ENCODE results near the gene GAPDHS.

GAPDHS gene

GRCh38 chr19:35511337-35511736 is 21.9 kb upstream of the GAPDHS start:
- no peak for DNase-seq

GRCh38 chr19:35512831-35513627 is 20.2 kb upstream of the GAPDHS start:
- DNase-seq, result no peak

DNA sequence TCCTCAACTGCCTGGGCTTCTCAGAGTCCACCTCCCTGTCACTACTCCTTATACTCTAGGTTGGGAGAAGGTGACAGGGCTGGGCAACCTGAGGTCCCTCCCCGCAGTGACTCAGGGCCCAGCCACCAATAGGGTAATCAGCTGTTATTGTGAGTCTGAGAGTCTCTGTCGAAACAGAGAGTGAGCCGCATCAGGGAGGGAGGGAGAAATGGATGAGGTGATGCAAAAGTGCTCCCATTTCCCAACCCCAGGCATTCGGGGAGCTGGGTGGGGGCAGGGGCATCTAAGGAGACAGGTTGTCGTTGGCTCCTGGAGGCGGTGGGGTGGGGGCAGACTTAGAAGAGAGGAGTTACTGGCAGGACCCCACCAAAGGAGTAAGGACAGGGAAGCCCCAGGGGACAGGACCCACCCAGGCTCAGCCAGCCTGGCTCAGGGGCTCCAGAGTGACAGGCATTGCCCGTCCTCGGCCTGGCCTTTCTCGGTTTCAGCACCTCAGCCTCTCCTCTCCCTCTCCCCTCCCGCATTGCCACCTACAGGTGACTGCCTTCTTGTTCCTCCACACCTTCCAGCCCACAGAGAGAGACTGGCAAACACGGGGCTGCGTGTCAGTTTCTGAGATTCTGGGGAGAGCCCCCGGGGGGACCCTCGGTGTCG is 19.5 kb upstream of the GAPDHS start, which contains the start of gene DMKN:
Gene DMKN (minus strand): TSS at position 22 of the 654 bp plus-strand sequence. CDS start 174 bp downstream, outside the sequence.
- no peak for DNase-seq

- no peak for DNase-seq
Observed at GRCh38 chr19:35514282-35514809, 18.9 kb upstream of the GAPDHS start.

DNA sequence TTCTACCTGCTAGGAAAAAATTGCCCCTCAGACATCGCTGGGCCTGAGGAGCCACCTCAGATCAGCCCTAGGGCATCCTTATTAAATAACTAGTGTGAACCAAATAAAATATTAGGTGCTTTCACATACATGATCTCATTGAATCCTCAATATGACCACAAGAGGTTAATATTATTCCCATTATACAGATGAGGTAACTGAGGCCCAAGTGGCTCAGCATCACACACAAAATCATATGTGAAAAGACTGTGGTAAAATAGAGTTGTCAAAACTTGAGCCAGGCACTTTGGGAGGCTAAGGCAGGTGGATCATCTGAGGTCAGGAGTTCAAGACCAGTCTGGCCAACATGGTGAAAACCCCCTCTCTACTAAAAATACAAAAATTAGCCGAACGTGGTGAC is 16.9 kb upstream of the GAPDHS start:
- DNase-seq, result no peak

DNA sequence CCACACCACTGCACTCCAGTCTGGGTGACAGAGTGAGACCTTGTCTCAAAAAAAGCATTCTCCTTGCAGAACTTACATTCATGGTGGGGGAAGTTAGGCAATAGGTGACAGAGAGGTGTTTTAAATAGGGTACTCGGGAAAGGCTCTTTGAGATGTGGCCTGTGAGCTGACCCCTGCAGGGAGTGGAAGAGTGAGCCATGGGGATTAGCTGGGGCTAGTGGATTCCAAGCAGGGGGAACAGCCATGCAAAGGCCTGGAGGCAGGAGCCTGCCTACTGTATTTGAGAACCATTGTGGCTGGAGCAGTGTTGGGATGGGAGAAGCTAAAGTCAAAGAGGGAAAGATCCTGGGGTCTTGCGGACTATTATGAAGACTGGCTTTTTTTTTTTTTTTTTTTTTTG is 15.9 kb upstream of the GAPDHS start:
- DNase-seq, result no peak

- DNase-seq, result no peak
Observed at GRCh38 chr19:35518313-35518712, 14.9 kb upstream of the GAPDHS start.

- DNase-seq, result no peak
Observed at GRCh38 chr19:35519291-35519690, 14.0 kb upstream of the GAPDHS start.

DNA sequence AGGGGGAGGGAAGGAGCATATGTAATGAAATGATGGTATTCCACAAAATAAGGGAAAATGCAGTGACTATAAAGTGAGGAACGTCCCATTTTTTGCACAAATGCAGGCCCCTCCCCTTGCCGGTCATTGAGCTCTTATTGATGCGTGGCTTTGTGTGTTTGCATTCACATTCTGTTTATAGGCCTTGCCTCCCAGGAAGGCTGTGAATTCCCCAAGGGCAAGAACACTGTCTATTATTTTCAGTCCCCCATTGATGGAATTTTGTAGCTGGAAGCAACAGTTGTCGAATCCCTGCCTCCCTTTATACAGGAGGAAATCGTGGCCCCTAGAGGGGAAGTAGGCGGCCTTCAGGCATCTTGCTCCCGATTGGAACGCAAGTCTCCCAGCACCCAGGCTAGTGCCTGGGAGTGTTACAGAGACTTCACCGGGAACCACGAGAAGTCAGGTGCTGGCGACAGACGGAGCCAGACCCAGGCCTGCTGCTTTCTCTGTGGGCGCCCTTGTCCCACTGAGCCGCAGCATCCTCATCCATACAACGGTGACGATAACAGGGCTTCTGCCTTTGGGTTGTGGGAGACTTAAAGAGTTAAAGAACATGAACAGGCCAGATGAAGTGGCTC is 12.0 kb upstream of the GAPDHS start:
- no peak for DNase-seq

GRCh38 chr19:35522745-35523327 is 10.4 kb upstream of the GAPDHS start:
- DNase-seq, result no peak

DNA sequence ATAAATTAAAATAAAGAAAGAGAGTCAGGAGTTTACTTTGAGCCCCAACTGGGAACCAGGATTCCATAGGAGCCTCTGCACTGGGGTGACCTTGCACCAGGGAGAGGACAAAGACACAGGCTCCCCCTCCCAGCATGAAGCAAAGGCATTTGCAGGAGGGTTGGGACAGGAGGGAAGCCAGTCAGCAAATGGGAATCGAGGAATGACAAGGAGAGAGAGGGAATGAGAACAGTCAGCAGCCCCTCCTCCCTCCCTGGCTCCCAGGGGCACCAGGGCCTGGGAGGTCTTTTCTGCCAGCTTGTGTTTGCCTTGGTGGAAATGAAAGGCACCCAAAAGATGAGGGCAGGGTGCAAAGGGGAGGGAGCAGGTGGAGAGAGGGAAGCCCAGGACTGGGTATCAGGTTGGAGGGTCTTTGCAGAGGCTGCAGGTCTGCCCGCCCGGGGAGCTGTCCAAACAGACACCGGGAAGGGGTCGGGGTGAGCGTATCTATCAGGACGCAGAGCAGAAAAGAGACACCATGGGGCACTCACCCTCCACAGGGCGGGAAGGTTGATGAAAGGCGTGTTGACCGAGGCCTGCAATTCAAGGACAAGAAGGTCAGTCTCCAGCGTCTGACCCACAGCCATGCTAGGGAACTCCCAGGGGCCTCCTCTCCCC is 8.9 kb upstream of the GAPDHS start:
- no peak for DNase-seq

- no peak for DNase-seq
Observed at GRCh38 chr19:35525873-35526272, 7.4 kb upstream of the GAPDHS start.

DNA sequence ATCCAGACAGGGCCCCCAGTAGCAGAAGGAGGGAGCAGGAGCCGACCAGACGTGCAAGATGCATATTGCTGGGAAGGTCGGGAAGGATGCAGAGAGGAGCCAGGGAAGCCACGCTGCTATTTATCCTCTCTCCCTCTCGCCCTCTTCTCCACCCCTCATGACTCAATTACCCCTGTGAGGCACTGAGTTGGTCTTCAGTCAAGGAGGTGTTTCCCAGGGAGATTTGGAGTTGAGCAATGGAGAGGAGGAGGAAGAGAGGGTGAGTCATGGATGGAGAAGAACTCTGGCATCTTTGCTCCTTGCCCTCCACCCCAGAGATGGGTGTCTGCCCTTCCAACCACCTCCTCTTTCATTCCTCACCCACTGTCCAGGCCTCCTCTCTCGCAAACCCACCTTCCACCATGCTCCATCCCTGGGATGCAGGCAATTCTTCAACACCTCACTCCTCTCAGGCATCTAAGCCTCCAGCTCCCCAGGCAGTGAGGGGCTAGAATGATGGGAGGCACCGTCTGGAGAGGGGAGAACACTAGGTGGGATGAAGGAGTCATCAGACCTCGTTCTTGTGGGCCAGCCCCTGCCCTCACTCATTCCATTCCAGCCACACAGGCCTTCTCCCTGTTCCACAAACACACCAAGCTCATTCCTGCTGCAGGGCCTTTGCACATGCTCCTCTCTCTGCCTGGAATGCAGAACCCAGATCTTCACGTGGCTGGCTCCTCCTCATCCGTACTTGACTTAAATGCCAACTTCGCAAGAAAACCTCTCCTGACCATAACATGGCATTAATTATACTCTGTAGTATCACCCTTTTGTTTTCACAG is 4.8 kb upstream of the GAPDHS start, which contains the start of gene SBSN:
Gene SBSN (minus strand): TSS at position 94 of the 821 bp plus-strand sequence. CDS start 30 bp downstream, at position 64.
- no peak for DNase-seq

DNA sequence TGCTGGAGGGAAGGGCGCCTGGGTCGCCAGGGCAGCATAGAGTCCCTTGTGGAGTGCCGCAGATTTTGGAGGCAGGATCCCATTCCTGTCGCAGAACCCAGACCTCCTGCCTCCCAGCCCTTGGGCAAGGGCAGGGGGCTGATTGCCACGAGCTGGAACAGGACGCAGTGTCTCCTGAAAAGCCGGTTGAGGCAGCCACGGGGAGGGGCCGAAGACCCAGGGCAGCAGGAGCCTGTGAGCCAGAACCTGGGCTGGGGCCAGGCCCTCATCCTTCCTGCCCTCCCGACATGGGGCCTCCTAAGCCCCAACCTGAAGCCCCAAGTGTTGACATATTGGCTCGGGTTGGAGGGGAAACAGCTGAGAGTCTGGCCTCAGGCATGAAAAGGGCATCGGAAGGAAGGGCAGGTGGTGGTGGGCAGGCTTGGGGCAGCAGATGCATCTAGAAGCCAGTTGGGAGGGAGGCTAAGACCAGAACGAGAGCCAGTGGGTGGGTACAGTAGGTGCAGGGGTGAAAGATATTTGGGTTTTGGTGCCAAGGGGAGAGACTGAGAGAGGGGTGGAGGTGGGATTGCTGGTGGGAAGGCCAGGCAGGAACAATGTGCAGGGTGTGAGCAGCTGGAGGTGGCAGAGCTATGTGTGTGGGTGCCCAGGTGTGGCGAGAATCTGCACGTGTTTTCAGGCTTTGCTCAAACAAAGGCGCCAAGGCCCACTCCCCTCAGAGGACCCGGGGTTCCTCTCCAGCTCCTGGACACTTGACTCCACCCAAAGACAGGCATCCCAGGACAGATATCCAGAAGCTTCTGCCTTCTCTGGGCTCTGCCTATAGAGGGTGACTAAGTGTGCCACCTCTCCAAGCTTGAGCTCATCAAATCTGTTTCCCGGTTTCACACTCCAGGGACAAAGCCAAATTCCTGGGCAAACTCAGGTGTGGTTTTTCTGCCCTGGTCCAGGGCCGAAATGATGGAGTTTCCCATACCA is 3.7 kb upstream of the GAPDHS start:
- DNase-seq, result no peak

- no peak for DNase-seq
Observed at GRCh38 chr19:35531291-35531690, 2.0 kb upstream of the GAPDHS start.

DNA sequence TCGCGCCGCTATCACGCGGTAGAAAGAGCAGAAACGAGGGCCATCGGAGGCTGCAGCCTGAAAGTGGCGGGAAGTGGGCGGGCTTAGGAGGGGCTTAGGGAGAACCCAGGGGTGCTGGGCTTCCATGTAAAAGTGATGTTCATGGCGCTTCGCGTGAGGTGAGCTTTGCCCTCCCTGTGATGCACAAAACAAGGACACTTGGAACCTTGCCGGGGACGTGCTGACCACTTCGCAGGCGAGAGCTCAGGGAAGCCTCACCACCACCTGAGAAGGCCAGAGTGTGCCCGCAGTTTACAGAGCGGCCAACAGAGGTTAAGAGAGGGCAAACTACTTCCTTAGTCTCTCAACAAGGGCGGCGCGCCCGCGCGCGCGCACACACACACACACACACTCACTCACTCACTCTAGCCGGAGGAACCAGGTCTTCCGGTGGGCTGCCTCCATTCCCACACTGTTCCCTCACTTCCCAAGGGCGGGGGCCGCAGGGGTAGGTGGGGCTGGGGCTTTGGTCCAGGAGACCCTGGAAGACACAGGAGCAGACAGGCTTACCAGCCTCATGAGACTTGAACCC is 651 bp downstream of the GAPDHS start:
- DNase-seq, result no peak

DNA sequence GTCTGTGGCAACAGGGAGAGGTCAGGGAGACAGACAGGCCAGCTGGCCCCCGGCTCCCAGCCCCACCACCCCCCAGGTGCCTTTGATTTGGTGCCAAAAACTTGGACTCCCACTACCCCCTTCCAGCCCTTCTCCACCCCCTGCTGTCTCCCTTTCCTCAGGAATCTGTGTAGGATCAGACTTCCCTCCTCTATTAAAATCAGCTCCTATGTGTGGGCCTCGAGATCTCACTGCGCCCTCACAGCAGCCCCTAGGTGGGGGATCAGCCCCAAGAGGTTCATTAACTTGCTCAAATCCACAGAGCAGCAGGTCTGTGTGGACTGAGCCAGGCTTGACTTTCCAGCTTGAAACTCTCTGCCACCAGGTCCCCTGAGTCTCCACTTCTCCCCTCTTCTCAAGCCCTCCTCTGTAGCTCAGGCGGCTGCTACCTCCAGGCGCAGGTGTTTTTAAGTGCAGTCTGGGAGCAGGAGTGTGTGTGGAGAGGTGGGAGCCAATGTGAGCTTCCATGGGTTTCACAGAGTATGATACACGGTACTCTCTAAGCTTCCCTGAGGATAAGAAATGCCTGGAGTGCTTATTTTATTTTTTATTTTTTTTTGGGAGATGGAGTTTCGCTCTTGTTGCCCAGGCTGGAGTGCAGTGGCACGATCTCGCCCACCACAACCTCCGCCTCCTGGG is 1.7 kb downstream of the GAPDHS start:
- no peak for DNase-seq

DNA sequence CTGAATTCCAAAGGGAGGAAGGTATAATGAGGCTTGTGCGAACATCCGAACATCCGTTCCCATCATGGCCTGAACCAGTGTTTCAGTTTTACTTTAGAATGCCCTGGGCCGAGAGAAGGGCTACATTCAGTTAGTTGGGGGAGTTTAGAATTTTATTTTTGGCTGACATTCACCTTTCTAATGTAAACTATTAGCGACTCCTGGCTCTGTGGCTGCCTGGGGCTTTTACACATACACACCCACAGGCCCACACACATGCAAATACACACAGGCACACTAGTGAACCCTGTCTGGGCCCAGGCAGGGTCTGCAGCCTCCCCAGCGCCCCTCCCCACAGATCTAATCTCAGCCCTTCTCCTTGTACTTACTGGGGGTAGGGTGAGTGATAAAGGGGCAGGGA is 6.1 kb downstream of the GAPDHS start:
- no peak for DNase-seq

- no peak for DNase-seq
Observed at GRCh38 chr19:35539850-35540249, 6.6 kb downstream of the GAPDHS start.

Measured in T1000 (cell line).